ENCODE data around the gene RTBDN.

The RTBDN gene

GRCh38 chr19:12779162-12779993, 55.0 kb downstream of the RTBDN start:
- DNase-seq (ENCODE audit: low spot score), result peak; percentile 41

GRCh38 chr19:12778905-12779161, 55.5 kb downstream of the RTBDN start:
- no peak for DNase-seq (ENCODE audit: low spot score)

GRCh38 chr19:12778017-12778904, 56.1 kb downstream of the RTBDN start:
- DNase-seq (ENCODE audit: low spot score), result peak; percentile 66

GRCh38 chr19:12777217-12778016, 57.0 kb downstream of the RTBDN start:
- DNase-seq (ENCODE audit: low spot score), result peak; percentile 75
